ENCODE data around the gene FST.

The FST gene

GRCh38 chr5:53475320-53475719, 5.1 kb upstream of the FST start:
- no peak for DNase-seq (ENCODE audit: low spot score)

GRCh38 chr5:53476019-53476418, 4.4 kb upstream of the FST start:
- no peak for DNase-seq (ENCODE audit: low spot score)

GRCh38 chr5:53476531-53477480, 3.6 kb upstream of the FST start:
- no peak for DNase-seq (ENCODE audit: low spot score)

GRCh38 chr5:53478411-53479044, 1.9 kb upstream of the FST start:
- peak; percentile 67 for DNase-seq (ENCODE audit: low spot score)

GRCh38 chr5:53479045-53479589, 1.3 kb upstream of the FST start:
- no peak for DNase-seq (ENCODE audit: low spot score)

- DNase-seq (ENCODE audit: low spot score), result peak; percentile 58
Observed at GRCh38 chr5:53479590-53480415, 626 bp upstream of the FST start.

GRCh38 chr5:53481159-53481886, 894 bp downstream of the FST start:
- DNase-seq (ENCODE audit: low spot score), result no peak

- peak; percentile 55 for DNase-seq (ENCODE audit: low spot score)
Observed at GRCh38 chr5:53481887-53482716, 1.7 kb downstream of the FST start.

GRCh38 chr5:53482717-53483638, 2.5 kb downstream of the FST start:
- no peak for DNase-seq (ENCODE audit: low spot score)

GRCh38 chr5:53487436-53487835, 7.0 kb downstream of the FST start:
- DNase-seq (ENCODE audit: low spot score), result no peak

GRCh38 chr5:53488195-53488722, 7.8 kb downstream of the FST start:
- no peak for DNase-seq (ENCODE audit: low spot score)

GRCh38 chr5:53490747-53491146, 10.3 kb downstream of the FST start:
- DNase-seq (ENCODE audit: low spot score), result no peak

GRCh38 chr5:53501054-53501453, 20.6 kb downstream of the FST start:
- DNase-seq (ENCODE audit: low spot score), result no peak

- DNase-seq (ENCODE audit: low spot score), result no peak
Observed at GRCh38 chr5:53503562-53504218, 23.3 kb downstream of the FST start.

- no peak for DNase-seq (ENCODE audit: low spot score)
Observed at GRCh38 chr5:53507013-53507412, 26.6 kb downstream of the FST start.

- no peak for DNase-seq (ENCODE audit: low spot score)
Observed at GRCh38 chr5:53508125-53508524, 27.7 kb downstream of the FST start.

- DNase-seq (ENCODE audit: low spot score), result no peak
Observed at GRCh38 chr5:53512539-53512938, 32.1 kb downstream of the FST start.

GRCh38 chr5:53515988-53516387, 35.6 kb downstream of the FST start:
- DNase-seq (ENCODE audit: low spot score), result no peak

- DNase-seq (ENCODE audit: low spot score), result no peak
Observed at GRCh38 chr5:53520813-53521212, 40.4 kb downstream of the FST start.
